ENCODE data around the gene SLC16A2.

DNA sequence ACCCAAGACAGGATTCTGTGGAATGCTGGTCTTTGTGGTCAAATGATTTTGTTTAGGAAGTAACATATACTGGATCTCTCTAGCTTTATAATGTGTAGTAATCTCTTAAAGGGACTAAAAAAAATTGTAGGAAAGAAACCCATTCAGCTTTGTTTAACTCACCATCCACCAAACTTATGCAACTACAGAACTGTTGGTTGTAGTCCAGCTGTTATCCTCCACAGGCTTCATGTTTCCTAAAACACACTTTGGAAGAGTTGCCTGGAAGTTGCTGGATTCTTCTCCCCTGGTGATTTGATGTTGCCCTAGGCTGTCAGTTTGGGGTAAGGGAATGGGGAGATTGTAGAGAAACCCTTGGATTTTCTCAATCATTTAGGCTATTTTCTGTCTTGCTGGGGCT, 103.8 kb downstream of the SLC16A2 start:
- TF ChIP-seq, protein P1, sequence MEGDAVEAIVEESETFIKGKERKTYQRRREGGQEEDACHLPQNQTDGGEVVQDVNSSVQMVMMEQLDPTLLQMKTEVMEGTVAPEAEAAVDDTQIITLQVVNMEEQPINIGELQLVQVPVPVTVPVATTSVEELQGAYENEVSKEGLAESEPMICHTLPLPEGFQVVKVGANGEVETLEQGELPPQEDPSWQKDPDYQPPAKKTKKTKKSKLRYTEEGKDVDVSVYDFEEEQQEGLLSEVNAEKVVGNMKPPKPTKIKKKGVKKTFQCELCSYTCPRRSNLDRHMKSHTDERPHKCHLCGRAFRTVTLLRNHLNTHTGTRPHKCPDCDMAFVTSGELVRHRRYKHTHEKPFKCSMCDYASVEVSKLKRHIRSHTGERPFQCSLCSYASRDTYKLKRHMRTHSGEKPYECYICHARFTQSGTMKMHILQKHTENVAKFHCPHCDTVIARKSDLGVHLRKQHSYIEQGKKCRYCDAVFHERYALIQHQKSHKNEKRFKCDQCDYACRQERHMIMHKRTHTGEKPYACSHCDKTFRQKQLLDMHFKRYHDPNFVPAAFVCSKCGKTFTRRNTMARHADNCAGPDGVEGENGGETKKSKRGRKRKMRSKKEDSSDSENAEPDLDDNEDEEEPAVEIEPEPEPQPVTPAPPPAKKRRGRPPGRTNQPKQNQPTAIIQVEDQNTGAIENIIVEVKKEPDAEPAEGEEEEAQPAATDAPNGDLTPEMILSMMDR (conservative IDR thresholded peaks at IDR 0.05; ENCODE audit: low read depth, low read length) = no peak
- TF ChIP-seq EZH2 (IDR thresholded peaks at IDR 0.05; ENCODE audit: borderline replicate concordance, low read depth, low read length, poor library complexity, severe bottlenecking) = no peak
